PFSK-1 (cell line): ENCODE measurements around the gene RBBP5.

ENCODE experiments used
- FOXP2 ChIP-seq: optimal IDR thresholded peaks from 2 replicates; pipeline ENCODE3; 2011; ENCODE audit warnings: borderline replicate concordance, control low read depth, inconsistent platforms; ENCODE audit not compliant: insufficient read depth; ENCODE audit errors: extremely low read length, extremely low read depth
- POLR2AphosphoS5 ChIP-seq: IDR thresholded peaks from 2 replicates; pipeline ENCODE4 v1.6.1; 2012; ENCODE audit warnings: low read depth, mild to moderate bottlenecking, control low read depth, low read length, moderate library complexity
- SIN3A ChIP-seq: IDR thresholded peaks from 2 replicates; pipeline ENCODE4 v1.6.1; 2012; ENCODE audit warnings: mild to moderate bottlenecking, low read length, moderate library complexity, borderline replicate concordance; ENCODE audit not compliant: insufficient read depth
- TAF1 ChIP-seq: IDR thresholded peaks from 2 replicates; pipeline ENCODE4 v1.6.1; 2012; ENCODE audit warnings: low read length, control low read depth, borderline replicate concordance; ENCODE audit not compliant: insufficient read depth
- TF ChIP-seq, protein P1 (sequence below), 2 experiments: IDR thresholded peaks; 2 replicates each; pipeline versions ENCODE4 v1.6.1 to v1.8.0; 2011 to 2012; ENCODE audit warnings: low read depth in 2 of 2, low read length in 2 of 2, control low read depth in 1 of 2, inconsistent platforms in 1 of 2, mild to moderate bottlenecking in 1 of 2, moderate library complexity in 1 of 2; ENCODE audit not compliant: insufficient read depth in 1 of 2

RBBP5 gene

DNA sequence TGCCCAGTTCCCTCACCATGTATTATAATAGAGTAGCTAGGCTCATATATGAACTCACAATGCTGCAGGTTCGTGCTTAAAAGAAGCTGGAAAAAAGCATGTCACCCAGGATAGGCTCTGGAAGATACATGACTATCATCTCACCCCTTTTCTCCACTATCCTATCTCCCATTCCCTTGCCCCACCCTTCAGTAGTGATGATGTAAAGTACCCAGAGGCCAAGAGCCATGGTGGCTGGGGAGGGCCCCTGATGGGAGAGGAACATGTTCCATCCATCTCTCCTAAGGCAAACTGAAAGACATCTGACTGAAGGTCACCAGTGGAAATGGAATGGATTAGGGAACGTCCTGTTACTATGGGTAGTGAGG, 20.3 kb upstream of the RBBP5 start:
- TF ChIP-seq FOXP2 (no peak), POLR2AphosphoS5 (no peak), SIN3A (no peak), TAF1 (no peak)
- TF ChIP-seq, protein P1, sequence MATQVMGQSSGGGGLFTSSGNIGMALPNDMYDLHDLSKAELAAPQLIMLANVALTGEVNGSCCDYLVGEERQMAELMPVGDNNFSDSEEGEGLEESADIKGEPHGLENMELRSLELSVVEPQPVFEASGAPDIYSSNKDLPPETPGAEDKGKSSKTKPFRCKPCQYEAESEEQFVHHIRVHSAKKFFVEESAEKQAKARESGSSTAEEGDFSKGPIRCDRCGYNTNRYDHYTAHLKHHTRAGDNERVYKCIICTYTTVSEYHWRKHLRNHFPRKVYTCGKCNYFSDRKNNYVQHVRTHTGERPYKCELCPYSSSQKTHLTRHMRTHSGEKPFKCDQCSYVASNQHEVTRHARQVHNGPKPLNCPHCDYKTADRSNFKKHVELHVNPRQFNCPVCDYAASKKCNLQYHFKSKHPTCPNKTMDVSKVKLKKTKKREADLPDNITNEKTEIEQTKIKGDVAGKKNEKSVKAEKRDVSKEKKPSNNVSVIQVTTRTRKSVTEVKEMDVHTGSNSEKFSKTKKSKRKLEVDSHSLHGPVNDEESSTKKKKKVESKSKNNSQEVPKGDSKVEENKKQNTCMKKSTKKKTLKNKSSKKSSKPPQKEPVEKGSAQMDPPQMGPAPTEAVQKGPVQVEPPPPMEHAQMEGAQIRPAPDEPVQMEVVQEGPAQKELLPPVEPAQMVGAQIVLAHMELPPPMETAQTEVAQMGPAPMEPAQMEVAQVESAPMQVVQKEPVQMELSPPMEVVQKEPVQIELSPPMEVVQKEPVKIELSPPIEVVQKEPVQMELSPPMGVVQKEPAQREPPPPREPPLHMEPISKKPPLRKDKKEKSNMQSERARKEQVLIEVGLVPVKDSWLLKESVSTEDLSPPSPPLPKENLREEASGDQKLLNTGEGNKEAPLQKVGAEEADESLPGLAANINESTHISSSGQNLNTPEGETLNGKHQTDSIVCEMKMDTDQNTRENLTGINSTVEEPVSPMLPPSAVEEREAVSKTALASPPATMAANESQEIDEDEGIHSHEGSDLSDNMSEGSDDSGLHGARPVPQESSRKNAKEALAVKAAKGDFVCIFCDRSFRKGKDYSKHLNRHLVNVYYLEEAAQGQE (IDR thresholded peaks at IDR 0.05; ENCODE audit: insufficient read depth in 1 of 2, low read depth in 2 of 2, low read length in 2 of 2) = no peak

DNA sequence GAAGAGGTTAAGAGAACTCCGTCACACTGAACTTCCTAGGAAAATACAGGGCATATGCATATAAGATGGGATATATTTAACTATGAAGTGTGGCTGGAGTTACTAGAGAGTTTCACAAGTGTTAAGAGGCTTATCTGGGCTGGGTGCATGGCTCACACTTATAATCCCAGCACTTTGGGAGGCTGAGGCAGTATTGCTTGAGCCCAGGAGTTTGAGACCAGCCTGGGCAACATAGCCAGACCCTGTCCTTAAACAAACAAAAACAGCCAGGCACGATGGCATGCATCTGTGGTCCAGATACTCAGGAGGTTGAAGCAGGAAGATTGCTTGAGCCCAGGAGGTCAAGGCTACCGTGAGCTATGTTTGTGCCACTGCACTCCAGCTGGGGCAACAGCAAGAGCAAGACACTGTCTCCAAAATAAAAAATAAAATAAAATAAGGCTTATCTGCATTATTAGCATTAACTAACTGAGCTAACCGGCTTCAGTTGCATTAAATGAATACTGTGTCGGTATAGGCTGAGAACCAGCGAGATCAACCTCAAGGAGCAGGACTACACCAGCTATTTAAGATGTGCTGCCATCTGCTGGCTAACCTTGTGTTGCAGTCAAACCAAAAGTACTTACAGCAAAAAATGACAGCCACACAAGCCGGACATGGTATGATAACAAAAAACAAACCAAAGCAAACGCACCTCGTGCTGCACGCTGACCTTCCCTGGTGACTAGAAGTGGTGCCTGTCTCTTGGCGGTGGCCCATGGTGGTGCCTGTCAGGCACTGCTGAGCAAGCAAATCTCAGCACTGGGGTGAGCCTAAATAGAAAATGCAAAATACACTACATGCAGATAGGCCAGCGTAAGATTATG, 19.7 kb upstream of the RBBP5 start:
- TF ChIP-seq TAF1 (no peak), SIN3A (no peak), FOXP2 (no peak), POLR2AphosphoS5 (no peak)
- TF ChIP-seq, protein P1 (IDR thresholded peaks at IDR 0.05; ENCODE audit: insufficient read depth in 1 of 2, low read depth in 2 of 2, low read length in 2 of 2) = no peak

DNA sequence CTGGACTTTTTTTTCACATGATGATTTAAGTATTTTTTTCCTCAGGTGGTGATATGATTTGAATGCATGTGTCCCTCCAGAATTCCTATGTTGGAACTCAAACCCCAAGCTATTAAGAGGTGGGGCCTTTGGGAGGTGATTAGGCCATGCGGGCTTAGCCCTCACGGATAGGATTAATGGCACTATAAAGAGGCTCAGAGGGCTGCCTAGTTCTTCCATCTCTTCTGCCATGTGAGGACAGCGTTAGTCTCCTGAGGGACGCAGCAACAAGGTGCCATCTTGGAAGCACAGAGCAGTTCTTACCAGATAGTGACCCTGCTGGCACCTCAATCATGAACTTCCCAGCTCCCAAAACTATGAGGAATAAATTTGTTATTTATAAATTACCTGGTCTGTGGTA, 18.3 kb upstream of the RBBP5 start:
- no peak for TF ChIP-seq FOXP2
- TF ChIP-seq POLR2AphosphoS5 = no peak
- TF ChIP-seq SIN3A = no peak
- no peak for TF ChIP-seq TAF1
- TF ChIP-seq, protein P1 (IDR thresholded peaks at IDR 0.05; ENCODE audit: insufficient read depth in 1 of 2, low read depth in 2 of 2, low read length in 2 of 2) = no peak

DNA sequence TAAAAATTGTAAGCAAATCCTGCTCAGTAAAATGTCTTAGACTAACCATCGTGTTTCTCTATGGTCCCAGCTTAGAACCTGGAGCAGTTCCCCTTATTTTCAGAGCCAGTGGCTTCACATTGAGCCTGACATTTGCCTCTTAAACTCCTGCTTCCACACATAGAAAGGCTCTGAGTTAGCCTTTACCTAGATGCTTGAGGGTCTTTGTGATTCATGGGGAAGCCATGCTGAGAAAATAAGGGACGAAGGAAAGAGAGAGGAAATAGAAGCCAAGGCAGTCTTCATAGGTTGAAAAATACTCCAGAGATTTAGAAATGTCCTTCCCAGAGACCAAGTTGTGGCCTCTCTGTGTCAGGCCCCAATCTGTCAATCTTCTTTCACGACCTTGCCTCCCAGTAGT, 16.1 kb upstream of the RBBP5 start:
- TF ChIP-seq FOXP2 (no peak), SIN3A (no peak), TAF1 (no peak), POLR2AphosphoS5 (no peak)
- TF ChIP-seq, protein P1 (IDR thresholded peaks at IDR 0.05; ENCODE audit: insufficient read depth in 1 of 2, low read depth in 2 of 2, low read length in 2 of 2) = no peak

DNA sequence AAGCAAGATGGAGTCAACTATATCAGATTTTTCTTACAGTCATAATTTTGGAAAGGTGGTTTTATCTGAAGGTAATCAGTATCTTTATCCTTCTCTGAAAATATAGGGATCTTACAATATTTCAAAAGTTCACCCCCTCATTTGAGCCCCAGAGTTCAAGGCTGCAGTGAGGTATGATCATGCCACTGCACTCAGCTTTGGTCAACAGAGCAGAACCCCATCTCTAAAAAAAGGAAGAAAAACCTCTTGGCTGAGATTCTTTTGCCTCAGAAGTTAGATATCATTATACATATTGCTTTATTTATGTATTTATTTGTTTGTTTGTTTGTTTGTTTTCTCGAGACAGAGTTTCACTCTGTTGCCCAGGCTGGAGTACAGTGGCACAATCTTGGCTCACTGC, 11.5 kb upstream of the RBBP5 start:
- TF ChIP-seq POLR2AphosphoS5 = no peak
- TF ChIP-seq TAF1 = no peak
- no peak for TF ChIP-seq FOXP2
- TF ChIP-seq SIN3A = no peak
- TF ChIP-seq, protein P1 (IDR thresholded peaks at IDR 0.05; ENCODE audit: insufficient read depth in 1 of 2, low read depth in 2 of 2, low read length in 2 of 2) = no peak
